Breast epithelium (tissue), 4 donors: ENCODE results near the gene FANCC. TPM values are rescaled to one million over a fixed set of nuclear protein-coding genes. Genes with fewer than 3 reads are reported as not detected.

Experiments used
- DNase-seq, 2 donors: peaks; one replicate each; pipeline ENCODE4 v3.0.0-alpha.2; 2019; ENCODE audit warnings: low spot score in 2 of 2
- H3K27ac ChIP-seq, 2 donors: fragments of 200-600 bp; sonication (generic) in 1 of 2; one replicate each; pipeline ENCODE4 v1.5.1; 2016 to 2019; ENCODE audit warnings: mild to moderate bottlenecking in 1 of 2
- H3K27me3 ChIP-seq, 2 donors: fragments of 200-600 bp; sonication (generic) in 1 of 2; one replicate each; pipeline versions ENCODE4 v1.5.1 to v1.6.0; 2017 to 2019; ENCODE audit warnings: control low read depth in 1 of 2, mild to moderate bottlenecking in 1 of 2
- H3K36me3 ChIP-seq: fragments of 200-600 bp; one replicate; pipeline ENCODE4 v1.5.1; 2019
- H3K4me1 ChIP-seq, 2 donors: fragments of 200-600 bp; sonication (generic); one replicate each; pipeline ENCODE4 v1.5.1; 2016 to 2019; ENCODE audit warnings: control low read depth in 1 of 2
- H3K4me3 ChIP-seq, 3 donors: fragments of 200-600 bp; sonication (generic); 1 replicate in 2 of 3; 2 replicates in 1 of 3; pipeline ENCODE4 v1.5.1; 2016 to 2019; ENCODE audit warnings: mild to moderate bottlenecking in 3 of 3, moderate library complexity in 2 of 3
- H3K9me3 ChIP-seq, 2 donors: fragments of 200-600 bp; sonication (generic) in 1 of 2; one replicate each; pipeline ENCODE4 v1.5.1; 2016 to 2019; ENCODE audit warnings: control low read depth in 1 of 2
- POLR2A ChIP-seq: fragments of 450-650 bp; IDR thresholded peaks from one replicate; pipeline ENCODE4 v1.6.1; 2016; ENCODE audit warnings: antibody characterized with exemption, mild to moderate bottlenecking, moderate library complexity
- POLR2AphosphoS5 ChIP-seq, 3 donors: sonication (generic); formaldehyde crosslinking; IDR thresholded peaks; one replicate each; pipeline ENCODE4 v1.6.1; 2017; ENCODE audit warnings: antibody characterized with exemption in 3 of 3
- intact Hi-C: fragments of 100-400 bp; cut with DNase I; formaldehyde crosslinking; loops from one replicate; pipeline ENCODE4 v1.15.1; 2023; ENCODE audit warnings: low total_unique reads
- total RNA-seq, 3 donors: library from RNA; depleted of rRNA; stranded (reverse); fragments of >200 nt; gene quantifications; one replicate each; pipeline ENCODE4 v1.1.0, GENCODE V29; 2016
- TF ChIP-seq, protein P1 (sequence below), 3 donors: fragments of 450-650 bp; IDR thresholded peaks; one replicate each; pipeline ENCODE4 v1.5.1; 2016 to 2017; ENCODE audit warnings: antibody characterized with exemption in 3 of 3, mild to moderate bottlenecking in 3 of 3, moderate library complexity in 3 of 3

FANCC gene
- total RNA-seq, 3 donors from 2014 or later: 4.2 to 11.4 (median 9.2) TPM

DNA sequence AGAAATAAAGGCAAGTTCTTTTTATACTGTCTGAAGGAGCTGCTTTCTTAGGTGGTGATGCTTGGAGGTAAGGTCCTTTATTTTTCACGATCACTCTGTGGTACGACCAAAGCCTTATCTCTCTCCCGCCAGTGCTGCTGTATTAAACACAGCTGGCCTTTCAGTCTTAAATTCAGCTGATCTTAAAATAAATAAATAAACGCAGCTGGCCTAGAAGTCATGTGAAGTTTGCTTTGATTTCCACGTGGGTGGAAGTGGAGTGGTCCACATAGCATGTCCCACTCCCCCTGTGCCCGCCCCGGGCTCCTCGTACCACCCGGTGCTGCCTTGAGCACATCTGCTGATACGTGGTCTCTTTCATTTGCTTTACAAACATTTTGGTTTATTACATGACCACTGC is 260.4 kb downstream of the FANCC start:
- no peaks in the 10 kb centered on the region for H3K36me3 ChIP-seq
- TF ChIP-seq POLR2A (no peak), POLR2AphosphoS5 (IDR thresholded peaks at IDR 0.05) (no peak)
- TF ChIP-seq, protein P1, sequence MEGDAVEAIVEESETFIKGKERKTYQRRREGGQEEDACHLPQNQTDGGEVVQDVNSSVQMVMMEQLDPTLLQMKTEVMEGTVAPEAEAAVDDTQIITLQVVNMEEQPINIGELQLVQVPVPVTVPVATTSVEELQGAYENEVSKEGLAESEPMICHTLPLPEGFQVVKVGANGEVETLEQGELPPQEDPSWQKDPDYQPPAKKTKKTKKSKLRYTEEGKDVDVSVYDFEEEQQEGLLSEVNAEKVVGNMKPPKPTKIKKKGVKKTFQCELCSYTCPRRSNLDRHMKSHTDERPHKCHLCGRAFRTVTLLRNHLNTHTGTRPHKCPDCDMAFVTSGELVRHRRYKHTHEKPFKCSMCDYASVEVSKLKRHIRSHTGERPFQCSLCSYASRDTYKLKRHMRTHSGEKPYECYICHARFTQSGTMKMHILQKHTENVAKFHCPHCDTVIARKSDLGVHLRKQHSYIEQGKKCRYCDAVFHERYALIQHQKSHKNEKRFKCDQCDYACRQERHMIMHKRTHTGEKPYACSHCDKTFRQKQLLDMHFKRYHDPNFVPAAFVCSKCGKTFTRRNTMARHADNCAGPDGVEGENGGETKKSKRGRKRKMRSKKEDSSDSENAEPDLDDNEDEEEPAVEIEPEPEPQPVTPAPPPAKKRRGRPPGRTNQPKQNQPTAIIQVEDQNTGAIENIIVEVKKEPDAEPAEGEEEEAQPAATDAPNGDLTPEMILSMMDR (IDR thresholded peaks at IDR 0.05): no peak
- no peaks in the 10 kb centered on the region for H3K9me3 ChIP-seq
- intact Hi-C loops: no loop called here
- H3K4me3 ChIP-seq: peak overlapping the region in 1 of 3 donors; percentile 8
- no peak overlapping the region for H3K27ac ChIP-seq
- no peaks in the 10 kb centered on the region for H3K4me1 ChIP-seq
- peak in 1 of 2 donors; percentile 10 for DNase-seq
- H3K27me3 ChIP-seq: no peaks in the 10 kb centered on the region

DNA sequence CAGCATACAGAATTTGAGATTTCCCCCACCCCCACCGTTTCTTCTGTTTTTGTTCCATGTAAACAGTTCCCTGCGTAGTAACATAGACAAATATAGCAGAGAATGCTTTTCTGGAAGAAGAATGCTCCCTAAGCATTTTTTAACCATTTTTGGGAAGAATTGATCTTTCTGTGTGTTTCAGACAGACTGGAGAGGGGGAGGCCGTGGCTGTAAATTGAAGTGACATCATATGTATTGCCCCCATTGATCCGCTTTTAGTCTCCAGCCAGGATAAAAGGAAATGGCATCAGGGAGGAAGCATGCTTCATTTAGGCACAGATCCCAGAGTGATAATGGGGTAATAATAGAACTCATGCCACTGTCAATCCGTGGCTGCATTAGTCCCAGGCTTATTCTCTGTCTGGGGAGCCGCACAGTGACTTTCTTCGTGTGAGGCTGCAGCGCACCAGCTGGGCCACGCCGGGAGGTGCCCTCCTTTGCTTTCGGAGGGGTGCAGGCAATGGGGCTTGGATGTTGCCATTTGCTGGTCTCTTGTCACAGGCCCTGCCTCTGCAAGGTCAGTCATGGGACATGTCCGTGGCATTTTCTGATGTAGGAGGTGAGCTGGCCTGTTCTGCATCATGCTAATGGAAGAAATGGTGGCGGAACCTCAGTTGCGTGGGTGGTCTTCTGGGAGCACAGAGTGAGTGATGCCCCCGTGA is 261.5 kb downstream of the FANCC start:
- Histone ChIP-seq H3K27ac (peak overlapping the region; percentile 64), H3K9me3 (no peaks in the 10 kb centered on the region), H3K4me3 (peak overlapping the region; percentile 2 to 33 (median 14)), H3K27me3 (no peaks in the 10 kb centered on the region), H3K4me1 (no peaks in the 10 kb centered on the region), H3K36me3 (no peaks in the 10 kb centered on the region)
- TF ChIP-seq, protein P1 (IDR thresholded peaks at IDR 0.05): no peak
- TF ChIP-seq POLR2A: no peak
- no peak for TF ChIP-seq POLR2AphosphoS5 (IDR thresholded peaks at IDR 0.05)
- intact Hi-C loops: no loop called here
- peak in 1 of 2 donors; percentile 16 for DNase-seq

DNA sequence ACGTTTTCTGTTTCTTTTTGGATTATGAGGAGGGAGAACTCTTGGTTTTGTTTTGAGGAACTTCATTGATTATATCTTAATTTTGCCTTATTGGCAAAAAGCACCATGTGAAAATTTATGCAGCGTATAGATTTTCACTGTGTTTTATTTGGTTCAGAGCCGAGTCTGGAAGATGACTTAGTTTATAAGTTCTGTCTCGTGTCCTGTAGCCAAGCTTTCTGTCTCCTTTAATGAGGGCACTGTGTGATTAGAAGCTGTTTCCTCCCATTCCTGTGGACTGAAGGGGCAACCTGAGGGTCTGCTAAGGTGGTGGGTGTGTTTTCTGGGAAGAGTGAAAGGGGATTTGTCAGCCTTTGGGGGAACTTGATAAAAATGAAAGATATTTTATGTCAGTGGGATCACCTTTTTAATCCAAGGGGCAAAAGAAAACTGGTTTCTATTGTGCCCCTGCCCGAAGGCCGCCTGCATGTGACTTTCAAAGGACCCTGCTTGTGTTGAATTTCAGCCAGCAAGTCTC is 262.1 kb downstream of the FANCC start:
- no peaks in the 10 kb centered on the region for H3K4me1 ChIP-seq
- no peaks in the 10 kb centered on the region for H3K27me3 ChIP-seq
- H3K36me3 ChIP-seq: no peaks in the 10 kb centered on the region
- no peaks in the 10 kb centered on the region for H3K9me3 ChIP-seq
- intact Hi-C loops: no loop called here
- H3K27ac ChIP-seq: peak overlapping the region; percentile 64
- DNase-seq: no peak
- H3K4me3 ChIP-seq: peak overlapping the region in 1 of 3 donors; percentile 2
- TF ChIP-seq POLR2A (no peak), POLR2AphosphoS5 (IDR thresholded peaks at IDR 0.05) (no peak)
- TF ChIP-seq, protein P1 (IDR thresholded peaks at IDR 0.05): no peak

DNA sequence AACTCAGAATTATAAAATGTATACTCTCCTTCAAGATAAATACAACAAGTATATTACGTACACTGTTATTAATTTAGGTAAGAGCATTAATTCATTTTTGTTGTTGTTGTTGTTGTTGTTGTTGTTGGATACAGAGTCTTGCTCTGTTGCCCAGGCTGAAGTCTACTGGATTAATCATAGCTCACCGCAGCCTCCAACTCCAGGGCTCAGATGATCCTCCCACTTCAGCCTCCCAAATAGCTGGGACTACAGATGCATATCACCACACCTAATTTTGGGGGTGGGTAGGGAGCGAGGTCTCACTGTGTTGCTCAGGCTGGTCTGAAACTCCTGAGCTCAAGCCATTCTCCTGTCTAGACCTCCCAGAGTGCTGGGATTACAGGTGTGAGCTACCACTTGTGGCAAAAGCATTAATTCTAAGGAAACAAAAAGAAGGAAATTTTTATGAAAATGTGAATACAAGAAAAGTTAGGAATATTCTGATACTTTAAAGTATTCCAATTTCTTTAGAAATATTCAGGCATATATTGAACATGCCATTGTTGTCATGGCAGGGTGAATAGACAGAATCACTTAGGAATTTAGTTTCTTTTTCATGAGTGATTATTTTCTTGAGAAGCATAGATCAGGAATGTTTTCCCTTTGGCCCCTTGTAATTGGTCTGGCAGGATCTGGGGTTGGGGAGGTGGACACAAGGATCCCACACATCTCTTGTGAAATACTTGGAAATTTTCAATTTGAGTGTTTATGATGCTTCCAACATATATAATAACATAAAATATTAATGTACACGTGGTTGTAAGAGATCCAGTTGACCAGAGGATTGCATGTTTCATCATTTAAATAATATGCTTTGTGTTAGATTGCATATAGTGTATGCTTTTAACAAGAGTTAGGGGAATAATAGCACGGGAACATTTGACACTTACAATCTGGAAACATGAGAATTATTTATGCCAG is 263.6 kb downstream of the FANCC start:
- no peaks in the 10 kb centered on the region for H3K9me3 ChIP-seq
- H3K4me3 ChIP-seq: no peak overlapping the region
- H3K27ac ChIP-seq: no peak overlapping the region
- peak in 1 of 2 donors; percentile 12 for DNase-seq
- no peak for TF ChIP-seq POLR2AphosphoS5 (IDR thresholded peaks at IDR 0.05)
- no peak for TF ChIP-seq POLR2A
- TF ChIP-seq, protein P1 (IDR thresholded peaks at IDR 0.05): no peak
- no peaks in the 10 kb centered on the region for H3K36me3 ChIP-seq
- no peaks in the 10 kb centered on the region for H3K4me1 ChIP-seq
- H3K27me3 ChIP-seq: no peaks in the 10 kb centered on the region
- intact Hi-C loops: no loop called here
